Lower leg skin (tissue), 3 donors: ENCODE results near the gene KRT16.

Source experiments
- CTCF ChIP-seq, 3 donors: fragments of 450-650 bp; IDR thresholded peaks; one replicate each; pipeline ENCODE4 v1.5.1; 2016; ENCODE audit warnings: antibody characterized with exemption in 3 of 3, mild to moderate bottlenecking in 3 of 3, moderate library complexity in 2 of 3
- POLR2A ChIP-seq, 2 donors: fragments of 450-650 bp; IDR thresholded peaks; one replicate each; pipeline ENCODE4 v1.6.1; 2016 to 2017; ENCODE audit warnings: antibody characterized with exemption in 2 of 2, mild to moderate bottlenecking in 1 of 2, moderate library complexity in 1 of 2

- TF ChIP-seq CTCF (IDR thresholded peaks at IDR 0.05) (no peak), POLR2A (IDR thresholded peaks at IDR 0.05) (no peak)
Observed at GRCh38 chr17:41660221-41660711, 47.7 kb upstream of the KRT16 start.
